ENCODE results near the gene GRIA4.

DNA sequence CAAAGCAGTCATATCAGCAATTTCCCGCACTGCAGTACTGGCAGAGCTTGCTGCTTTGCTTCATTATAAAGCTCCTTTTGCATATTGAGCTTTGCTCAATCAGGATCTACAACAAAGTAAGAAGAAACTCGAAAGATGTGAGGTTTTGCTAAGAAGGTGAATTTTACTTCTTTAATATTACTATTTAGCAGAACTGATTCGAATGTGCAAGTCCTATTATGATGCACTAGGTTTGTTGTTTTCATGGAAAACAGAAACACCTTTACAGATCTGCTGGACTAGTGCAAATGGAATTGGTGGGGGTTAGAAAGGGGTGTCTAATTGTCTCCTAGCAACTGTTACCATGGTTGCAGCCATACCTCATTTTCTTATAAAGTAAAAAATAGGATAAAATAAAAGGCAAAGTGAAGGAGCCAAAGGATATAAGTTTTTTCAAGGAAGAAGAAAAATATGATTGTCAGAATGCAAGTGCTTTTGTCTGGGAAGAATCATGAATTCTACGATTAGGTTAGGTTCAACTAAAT lies 259.0 kb downstream of the GRIA4 start:
- TF ChIP-seq, protein P1, sequence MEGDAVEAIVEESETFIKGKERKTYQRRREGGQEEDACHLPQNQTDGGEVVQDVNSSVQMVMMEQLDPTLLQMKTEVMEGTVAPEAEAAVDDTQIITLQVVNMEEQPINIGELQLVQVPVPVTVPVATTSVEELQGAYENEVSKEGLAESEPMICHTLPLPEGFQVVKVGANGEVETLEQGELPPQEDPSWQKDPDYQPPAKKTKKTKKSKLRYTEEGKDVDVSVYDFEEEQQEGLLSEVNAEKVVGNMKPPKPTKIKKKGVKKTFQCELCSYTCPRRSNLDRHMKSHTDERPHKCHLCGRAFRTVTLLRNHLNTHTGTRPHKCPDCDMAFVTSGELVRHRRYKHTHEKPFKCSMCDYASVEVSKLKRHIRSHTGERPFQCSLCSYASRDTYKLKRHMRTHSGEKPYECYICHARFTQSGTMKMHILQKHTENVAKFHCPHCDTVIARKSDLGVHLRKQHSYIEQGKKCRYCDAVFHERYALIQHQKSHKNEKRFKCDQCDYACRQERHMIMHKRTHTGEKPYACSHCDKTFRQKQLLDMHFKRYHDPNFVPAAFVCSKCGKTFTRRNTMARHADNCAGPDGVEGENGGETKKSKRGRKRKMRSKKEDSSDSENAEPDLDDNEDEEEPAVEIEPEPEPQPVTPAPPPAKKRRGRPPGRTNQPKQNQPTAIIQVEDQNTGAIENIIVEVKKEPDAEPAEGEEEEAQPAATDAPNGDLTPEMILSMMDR (IDR thresholded peaks at IDR 0.05), result no peak
- no peak for TF ChIP-seq POLR2A (IDR thresholded peaks at IDR 0.05)

Data from uterus (tissue), 2 donors.